Measurements from ENCODE around the gene ZNF366. TPM values are rescaled to one million over a fixed set of nuclear protein-coding genes. Genes with fewer than 3 reads are reported as not detected.

The ZNF366 gene
- total RNA-seq, 2 donors from 2014 or later: 2.2 to 3.1 TPM

DNA sequence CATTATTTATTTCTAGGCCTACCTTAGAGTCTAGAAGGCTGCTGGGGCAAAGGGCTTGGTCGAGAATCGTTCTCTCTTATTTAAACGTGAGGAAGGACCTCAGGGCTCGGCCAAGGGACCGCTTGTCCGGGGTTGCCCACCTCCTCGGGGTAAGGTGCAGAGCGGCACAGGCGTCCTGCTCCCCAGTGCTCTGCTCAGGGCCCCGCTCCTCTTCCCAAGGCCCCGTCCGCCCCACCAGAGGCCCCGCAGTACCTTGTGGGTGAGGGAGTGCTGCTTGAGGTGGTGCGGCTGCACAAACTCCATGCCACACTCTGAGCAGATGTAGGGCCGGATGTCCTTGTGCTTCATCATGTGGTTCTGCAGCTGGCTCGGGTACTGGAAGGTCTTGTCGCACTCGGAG, 47.3 kb downstream of the ZNF366 start:
- H3K9me3 ChIP-seq: no peaks in the 10 kb centered on the region
- H3K36me3 ChIP-seq: no peaks in the 10 kb centered on the region
- ATAC-seq (ENCODE audit: insufficient number of reproducible peaks, low FRiP score, low read depth) (no peak), DNase-seq (ENCODE audit: low spot score) (no peak)
- peaks cover 4 to 18% of the 10 kb centered on the region in 2 donors for H3K4me1 ChIP-seq (ENCODE audit: control insufficient read depth in 1 of 2, low read depth in 2 of 2)
- H3K27ac ChIP-seq: no peak overlapping the region
- no peaks in the 10 kb centered on the region for H3K27me3 ChIP-seq (replicated peaks; ENCODE audit: insufficient read depth)
- no peak overlapping the region for H3K4me3 ChIP-seq
- TF ChIP-seq CTCF (IDR thresholded peaks at IDR 0.05): no peak

DNA sequence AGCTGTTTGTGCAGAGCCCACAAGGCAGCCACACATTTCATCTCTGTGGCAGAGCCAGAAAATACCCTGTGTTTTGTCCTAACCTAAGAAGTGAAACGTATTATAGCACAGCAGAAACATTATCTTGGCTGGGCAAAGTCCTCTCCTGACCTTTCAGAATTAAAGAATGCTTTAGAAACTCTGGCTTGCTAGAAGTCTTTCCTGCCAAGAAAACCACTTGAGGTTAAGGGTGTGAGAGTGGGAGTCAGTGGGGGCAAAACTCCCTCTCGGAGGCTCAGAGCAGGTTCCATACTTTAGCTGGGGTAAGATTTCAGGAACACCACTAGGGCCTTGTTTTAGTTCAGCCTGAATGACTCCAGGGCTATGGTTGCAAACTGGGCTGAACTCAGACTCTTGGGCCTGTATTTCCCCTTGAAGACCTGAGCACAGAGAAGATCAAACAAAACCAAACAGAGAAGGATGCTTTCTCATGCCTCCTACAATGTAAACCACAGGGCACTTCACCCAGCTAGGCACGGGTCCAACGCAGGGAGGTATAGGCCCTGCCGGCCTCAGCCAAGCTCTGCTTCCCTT, 48.0 kb downstream of the ZNF366 start:
- Histone ChIP-seq H3K9me3 (no peaks in the 10 kb centered on the region), H3K27me3 (replicated peaks; ENCODE audit: insufficient read depth) (no peaks in the 10 kb centered on the region), H3K4me1 (ENCODE audit: control insufficient read depth in 1 of 2, low read depth in 2 of 2) (peaks cover 4 to 24% of the 10 kb centered on the region in 2 donors), H3K27ac (peak overlapping the region; percentile 27 to 29), H3K4me3 (no peak overlapping the region), H3K36me3 (no peaks in the 10 kb centered on the region)
- DNase-seq (ENCODE audit: low spot score): no peak
- no peak for ATAC-seq (ENCODE audit: insufficient number of reproducible peaks, low FRiP score, low read depth)
- no peak for TF ChIP-seq CTCF (IDR thresholded peaks at IDR 0.05)

DNA sequence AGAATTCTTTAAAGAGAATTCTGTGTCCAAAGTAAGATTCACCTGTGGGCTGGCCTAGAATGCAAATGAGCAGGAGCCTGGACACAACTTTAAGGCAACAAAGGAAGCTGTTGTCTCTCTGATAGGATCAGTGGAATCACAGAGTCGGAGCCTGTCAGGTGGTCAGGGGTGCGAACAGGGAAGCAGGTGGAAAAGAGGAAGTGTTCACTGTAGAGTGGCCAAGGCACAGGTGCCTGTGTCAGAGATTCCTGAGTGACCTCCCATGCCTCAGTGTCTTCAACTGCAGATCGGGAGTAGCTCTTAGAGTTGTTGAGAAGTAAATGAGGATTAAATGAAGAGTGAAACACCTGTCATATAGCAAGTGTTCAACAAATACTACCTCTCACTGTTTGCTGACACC, 48.8 kb downstream of the ZNF366 start:
- no peak for DNase-seq (ENCODE audit: low spot score)
- Histone ChIP-seq H3K4me1 (ENCODE audit: control insufficient read depth in 1 of 2, low read depth in 2 of 2) (peaks cover 10 to 32% of the 10 kb centered on the region in 2 donors), H3K4me3 (no peak overlapping the region), H3K27ac (no peak overlapping the region), H3K27me3 (replicated peaks; ENCODE audit: insufficient read depth) (no peaks in the 10 kb centered on the region), H3K36me3 (no peaks in the 10 kb centered on the region), H3K9me3 (no peaks in the 10 kb centered on the region)
- no peak for ATAC-seq (ENCODE audit: insufficient number of reproducible peaks, low FRiP score, low read depth)
- no peak for TF ChIP-seq CTCF (IDR thresholded peaks at IDR 0.05)

DNA sequence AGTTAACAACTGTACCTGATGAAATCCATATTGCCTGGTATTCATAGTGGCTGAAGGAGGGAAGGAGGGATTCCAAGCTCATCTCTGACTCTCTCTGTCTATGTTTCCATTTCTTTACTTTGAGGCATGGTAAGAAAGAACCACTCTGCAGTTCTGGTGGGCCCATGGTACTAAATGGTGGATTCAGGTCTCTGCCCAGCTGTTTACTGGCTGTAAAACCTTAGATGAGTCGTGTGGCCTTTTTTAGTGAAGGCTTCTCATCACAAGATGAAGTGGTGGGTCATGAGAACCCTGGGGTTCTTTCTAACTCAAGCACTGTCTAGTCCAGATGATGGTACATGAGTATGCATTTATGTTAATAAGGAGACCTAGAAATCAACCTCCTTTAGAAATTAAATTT, 49.7 kb downstream of the ZNF366 start:
- H3K27ac ChIP-seq: no peak overlapping the region
- no peak for TF ChIP-seq CTCF (IDR thresholded peaks at IDR 0.05)
- H3K4me3 ChIP-seq: no peak overlapping the region
- no peaks in the 10 kb centered on the region for H3K27me3 ChIP-seq (replicated peaks; ENCODE audit: insufficient read depth)
- no peaks in the 10 kb centered on the region for H3K9me3 ChIP-seq
- DNase-seq (ENCODE audit: low spot score) (no peak), ATAC-seq (ENCODE audit: insufficient number of reproducible peaks, low FRiP score, low read depth) (no peak)
- no peaks in the 10 kb centered on the region for H3K36me3 ChIP-seq
- H3K4me1 ChIP-seq (ENCODE audit: control insufficient read depth in 1 of 2, low read depth in 2 of 2): peaks cover 16 to 38% of the 10 kb centered on the region in 2 donors

GRCh38 chr5:72456391-72457074, 50.7 kb downstream of the ZNF366 start:
- no peaks in the 10 kb centered on the region for H3K27me3 ChIP-seq (replicated peaks; ENCODE audit: insufficient read depth)
- H3K27ac ChIP-seq: no peak overlapping the region
- no peak for TF ChIP-seq CTCF (IDR thresholded peaks at IDR 0.05)
- peaks cover 24 to 48% of the 10 kb centered on the region in 2 donors for H3K4me1 ChIP-seq (ENCODE audit: control insufficient read depth in 1 of 2, low read depth in 2 of 2)
- H3K36me3 ChIP-seq: no peaks in the 10 kb centered on the region
- H3K4me3 ChIP-seq: no peak overlapping the region
- H3K9me3 ChIP-seq: no peaks in the 10 kb centered on the region
- no peak for DNase-seq (ENCODE audit: low spot score)
- ATAC-seq (ENCODE audit: insufficient number of reproducible peaks, low FRiP score, low read depth): no peak

Measured in thoracic aorta (tissue), 2 donors.